HG03521 (cell line): Measurements from ENCODE around the gene DMBX1.

Source experiments
- ATAC-seq: cut with Tn5 transposase; IDR thresholded peaks from one replicate; pipeline ENCODE4 v1.9.1; 2021; ENCODE audit warnings: mild to moderate bottlenecking, moderate library complexity; ENCODE audit not compliant: unreplicated experiment

DMBX1 gene

GRCh38 chr1:46480959-46481646 lies 8.5 kb upstream of the DMBX1 start:
- no peak for ATAC-seq

GRCh38 chr1:46481961-46482360 lies 7.7 kb upstream of the DMBX1 start:
- ATAC-seq, result no peak

GRCh38 chr1:46483589-46483988 lies 6.0 kb upstream of the DMBX1 start:
- ATAC-seq, result no peak

- ATAC-seq, result no peak
Measured at GRCh38 chr1:46484783-46485490, 4.7 kb upstream of the DMBX1 start.

- ATAC-seq, result no peak
Measured at GRCh38 chr1:46485564-46486431, 3.8 kb upstream of the DMBX1 start.

GRCh38 chr1:46486432-46487015 lies 3.1 kb upstream of the DMBX1 start:
- no peak for ATAC-seq

GRCh38 chr1:46487818-46488218 lies 1.8 kb upstream of the DMBX1 start:
- ATAC-seq, result no peak

- no peak for ATAC-seq
Measured at GRCh38 chr1:46488343-46489168, 1.1 kb upstream of the DMBX1 start.

- no peak for ATAC-seq
Measured at GRCh38 chr1:46489169-46489637, 433 bp upstream of the DMBX1 start.

GRCh38 chr1:46490406-46490655 lies 695 bp downstream of the DMBX1 start:
- no peak for ATAC-seq

- ATAC-seq, result no peak
Measured at GRCh38 chr1:46490656-46491442, 1.2 kb downstream of the DMBX1 start.

GRCh38 chr1:46491443-46492268 lies 2.0 kb downstream of the DMBX1 start:
- ATAC-seq, result no peak

GRCh38 chr1:46492269-46492853 lies 2.7 kb downstream of the DMBX1 start:
- no peak for ATAC-seq

GRCh38 chr1:46492871-46493270 lies 3.2 kb downstream of the DMBX1 start:
- no peak for ATAC-seq

GRCh38 chr1:46493316-46494032 lies 3.8 kb downstream of the DMBX1 start:
- ATAC-seq, result no peak

- ATAC-seq, result no peak
Measured at GRCh38 chr1:46494910-46495309, 5.3 kb downstream of the DMBX1 start.

- no peak for ATAC-seq
Measured at GRCh38 chr1:46495778-46496177, 6.1 kb downstream of the DMBX1 start.

GRCh38 chr1:46496505-46496904 lies 6.9 kb downstream of the DMBX1 start:
- no peak for ATAC-seq
